ENCODE results near the gene RABGAP1L. TPM values are rescaled to one million over a fixed set of nuclear protein-coding genes. Genes with fewer than 3 reads are reported as not detected.

The RABGAP1L gene
- total and polyA plus RNA-seq, 10 of the 15 experiments (the other 5 are each of a cell fraction or from before 2014, with no cell fraction given): 5.8 to 194 (median 113) TPM

DNA sequence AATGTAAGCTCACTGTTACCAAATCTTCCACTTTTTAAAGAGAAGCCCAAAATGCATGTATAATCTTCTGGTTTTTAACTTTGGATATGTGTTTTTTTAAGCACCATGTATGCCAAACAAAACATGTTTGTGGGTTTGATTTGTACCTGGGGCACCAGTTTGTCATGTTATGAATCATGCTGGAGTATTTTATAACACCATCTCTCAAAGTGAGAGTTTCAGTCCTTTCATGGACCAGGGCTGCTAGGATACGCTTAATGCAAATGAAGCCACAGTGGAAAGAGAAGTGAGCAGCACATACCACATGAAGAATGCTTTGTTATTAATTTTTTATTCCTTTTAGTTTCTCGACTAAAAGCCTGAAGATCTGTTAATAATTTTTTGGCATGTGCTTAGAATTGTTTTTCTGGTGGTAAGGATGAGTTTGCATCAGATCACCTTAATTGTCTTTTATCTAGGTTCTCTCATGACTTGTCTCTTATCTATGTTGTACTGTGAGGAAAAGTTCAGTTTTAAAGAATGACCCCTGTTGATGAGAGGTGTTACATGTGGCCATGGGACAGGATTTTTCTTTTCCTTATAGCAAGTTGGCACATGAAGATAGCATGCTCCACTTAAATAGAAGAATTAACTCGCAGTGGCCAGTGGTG is 2.0 kb upstream of the RABGAP1L start (continued):
- TF ChIP-seq ZNF384 (IDR thresholded peaks at IDR 0.05; ENCODE audit: borderline replicate concordance, low read depth, low read length) (peak; percentile 6; the same call in 1 of the 2 replicates), JUNB (IDR thresholded peaks at IDR 0.05) (peak; percentile 99), IKZF2 (IDR thresholded peaks at IDR 0.05) (peak; percentile 85 to 89), IRF4 (IDR thresholded peaks at IDR 0.05; ENCODE audit: low read depth, low read length) (peak; percentile 99), BHLHE40 (IDR thresholded peaks at IDR 0.05; ENCODE audit: borderline replicate concordance in 1 of 2, low read depth in 2 of 2, low read length in 1 of 2) (peak; percentile 64 to 70; a peak in 2 of 4 replicates), WRNIP1 (IDR thresholded peaks at IDR 0.05; ENCODE audit: borderline replicate concordance, low read depth, low read length) (no peak), NBN (IDR thresholded peaks at IDR 0.05) (peak; percentile 61; the same call in 1 of the 2 replicates), MXI1 (IDR thresholded peaks at IDR 0.05; ENCODE audit: low read depth, low read length) (peak; percentile 12; the same call in 1 of the 2 replicates), RAD21 (IDR thresholded peaks at IDR 0.05; ENCODE audit: insufficient read depth, low read depth, low read length) (no peak), TBL1XR1 (IDR thresholded peaks at IDR 0.05; ENCODE audit: low read depth, low read length) (peak; percentile 85), ZSCAN29 (IDR thresholded peaks at IDR 0.05) (no peak), SIX5 (IDR thresholded peaks at IDR 0.05; ENCODE audit: low read depth, low read length, severe bottlenecking) (no peak), STAT1 (conservative IDR thresholded peaks at IDR 0.05) (no peak)
- TF ChIP-seq, protein P1, sequence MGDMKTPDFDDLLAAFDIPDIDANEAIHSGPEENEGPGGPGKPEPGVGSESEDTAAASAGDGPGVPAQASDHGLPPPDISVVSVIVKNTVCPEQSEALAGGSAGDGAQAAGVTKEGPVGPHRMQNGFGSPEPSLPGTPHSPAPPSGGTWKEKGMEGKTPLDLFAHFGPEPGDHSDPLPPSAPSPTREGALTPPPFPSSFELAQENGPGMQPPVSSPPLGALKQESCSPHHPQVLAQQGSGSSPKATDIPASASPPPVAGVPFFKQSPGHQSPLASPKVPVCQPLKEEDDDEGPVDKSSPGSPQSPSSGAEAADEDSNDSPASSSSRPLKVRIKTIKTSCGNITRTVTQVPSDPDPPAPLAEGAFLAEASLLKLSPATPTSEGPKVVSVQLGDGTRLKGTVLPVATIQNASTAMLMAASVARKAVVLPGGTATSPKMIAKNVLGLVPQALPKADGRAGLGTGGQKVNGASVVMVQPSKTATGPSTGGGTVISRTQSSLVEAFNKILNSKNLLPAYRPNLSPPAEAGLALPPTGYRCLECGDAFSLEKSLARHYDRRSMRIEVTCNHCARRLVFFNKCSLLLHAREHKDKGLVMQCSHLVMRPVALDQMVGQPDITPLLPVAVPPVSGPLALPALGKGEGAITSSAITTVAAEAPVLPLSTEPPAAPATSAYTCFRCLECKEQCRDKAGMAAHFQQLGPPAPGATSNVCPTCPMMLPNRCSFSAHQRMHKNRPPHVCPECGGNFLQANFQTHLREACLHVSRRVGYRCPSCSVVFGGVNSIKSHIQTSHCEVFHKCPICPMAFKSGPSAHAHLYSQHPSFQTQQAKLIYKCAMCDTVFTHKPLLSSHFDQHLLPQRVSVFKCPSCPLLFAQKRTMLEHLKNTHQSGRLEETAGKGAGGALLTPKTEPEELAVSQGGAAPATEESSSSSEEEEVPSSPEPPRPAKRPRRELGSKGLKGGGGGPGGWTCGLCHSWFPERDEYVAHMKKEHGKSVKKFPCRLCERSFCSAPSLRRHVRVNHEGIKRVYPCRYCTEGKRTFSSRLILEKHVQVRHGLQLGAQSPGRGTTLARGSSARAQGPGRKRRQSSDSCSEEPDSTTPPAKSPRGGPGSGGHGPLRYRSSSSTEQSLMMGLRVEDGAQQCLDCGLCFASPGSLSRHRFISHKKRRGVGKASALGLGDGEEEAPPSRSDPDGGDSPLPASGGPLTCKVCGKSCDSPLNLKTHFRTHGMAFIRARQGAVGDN (IDR thresholded peaks at IDR 0.05): no peak
- TF ChIP-seq, protein P2, sequence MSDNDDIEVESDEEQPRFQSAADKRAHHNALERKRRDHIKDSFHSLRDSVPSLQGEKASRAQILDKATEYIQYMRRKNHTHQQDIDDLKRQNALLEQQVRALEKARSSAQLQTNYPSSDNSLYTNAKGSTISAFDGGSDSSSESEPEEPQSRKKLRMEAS (IDR thresholded peaks at IDR 0.05; ENCODE audit: low read depth, low read length): no peak
- TF ChIP-seq, protein P3, sequence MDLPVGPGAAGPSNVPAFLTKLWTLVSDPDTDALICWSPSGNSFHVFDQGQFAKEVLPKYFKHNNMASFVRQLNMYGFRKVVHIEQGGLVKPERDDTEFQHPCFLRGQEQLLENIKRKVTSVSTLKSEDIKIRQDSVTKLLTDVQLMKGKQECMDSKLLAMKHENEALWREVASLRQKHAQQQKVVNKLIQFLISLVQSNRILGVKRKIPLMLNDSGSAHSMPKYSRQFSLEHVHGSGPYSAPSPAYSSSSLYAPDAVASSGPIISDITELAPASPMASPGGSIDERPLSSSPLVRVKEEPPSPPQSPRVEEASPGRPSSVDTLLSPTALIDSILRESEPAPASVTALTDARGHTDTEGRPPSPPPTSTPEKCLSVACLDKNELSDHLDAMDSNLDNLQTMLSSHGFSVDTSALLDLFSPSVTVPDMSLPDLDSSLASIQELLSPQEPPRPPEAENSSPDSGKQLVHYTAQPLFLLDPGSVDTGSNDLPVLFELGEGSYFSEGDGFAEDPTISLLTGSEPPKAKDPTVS (IDR thresholded peaks at IDR 0.05; ENCODE audit: low read depth, low read length): no peak
- TF ChIP-seq, protein P4, sequence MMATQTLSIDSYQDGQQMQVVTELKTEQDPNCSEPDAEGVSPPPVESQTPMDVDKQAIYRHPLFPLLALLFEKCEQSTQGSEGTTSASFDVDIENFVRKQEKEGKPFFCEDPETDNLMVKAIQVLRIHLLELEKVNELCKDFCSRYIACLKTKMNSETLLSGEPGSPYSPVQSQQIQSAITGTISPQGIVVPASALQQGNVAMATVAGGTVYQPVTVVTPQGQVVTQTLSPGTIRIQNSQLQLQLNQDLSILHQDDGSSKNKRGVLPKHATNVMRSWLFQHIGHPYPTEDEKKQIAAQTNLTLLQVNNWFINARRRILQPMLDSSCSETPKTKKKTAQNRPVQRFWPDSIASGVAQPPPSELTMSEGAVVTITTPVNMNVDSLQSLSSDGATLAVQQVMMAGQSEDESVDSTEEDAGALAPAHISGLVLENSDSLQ (IDR thresholded peaks at IDR 0.05): no peak
- TF ChIP-seq, protein P5, sequence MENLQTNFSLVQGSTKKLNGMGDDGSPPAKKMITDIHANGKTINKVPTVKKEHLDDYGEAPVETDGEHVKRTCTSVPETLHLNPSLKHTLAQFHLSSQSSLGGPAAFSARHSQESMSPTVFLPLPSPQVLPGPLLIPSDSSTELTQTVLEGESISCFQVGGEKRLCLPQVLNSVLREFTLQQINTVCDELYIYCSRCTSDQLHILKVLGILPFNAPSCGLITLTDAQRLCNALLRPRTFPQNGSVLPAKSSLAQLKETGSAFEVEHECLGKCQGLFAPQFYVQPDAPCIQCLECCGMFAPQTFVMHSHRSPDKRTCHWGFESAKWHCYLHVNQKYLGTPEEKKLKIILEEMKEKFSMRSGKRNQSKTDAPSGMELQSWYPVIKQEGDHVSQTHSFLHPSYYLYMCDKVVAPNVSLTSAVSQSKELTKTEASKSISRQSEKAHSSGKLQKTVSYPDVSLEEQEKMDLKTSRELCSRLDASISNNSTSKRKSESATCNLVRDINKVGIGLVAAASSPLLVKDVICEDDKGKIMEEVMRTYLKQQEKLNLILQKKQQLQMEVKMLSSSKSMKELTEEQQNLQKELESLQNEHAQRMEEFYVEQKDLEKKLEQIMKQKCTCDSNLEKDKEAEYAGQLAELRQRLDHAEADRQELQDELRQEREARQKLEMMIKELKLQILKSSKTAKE (IDR thresholded peaks at IDR 0.05; ENCODE audit: low read depth, poor library complexity, severe bottlenecking): peak; percentile 78
- TF ChIP-seq, protein P6, sequence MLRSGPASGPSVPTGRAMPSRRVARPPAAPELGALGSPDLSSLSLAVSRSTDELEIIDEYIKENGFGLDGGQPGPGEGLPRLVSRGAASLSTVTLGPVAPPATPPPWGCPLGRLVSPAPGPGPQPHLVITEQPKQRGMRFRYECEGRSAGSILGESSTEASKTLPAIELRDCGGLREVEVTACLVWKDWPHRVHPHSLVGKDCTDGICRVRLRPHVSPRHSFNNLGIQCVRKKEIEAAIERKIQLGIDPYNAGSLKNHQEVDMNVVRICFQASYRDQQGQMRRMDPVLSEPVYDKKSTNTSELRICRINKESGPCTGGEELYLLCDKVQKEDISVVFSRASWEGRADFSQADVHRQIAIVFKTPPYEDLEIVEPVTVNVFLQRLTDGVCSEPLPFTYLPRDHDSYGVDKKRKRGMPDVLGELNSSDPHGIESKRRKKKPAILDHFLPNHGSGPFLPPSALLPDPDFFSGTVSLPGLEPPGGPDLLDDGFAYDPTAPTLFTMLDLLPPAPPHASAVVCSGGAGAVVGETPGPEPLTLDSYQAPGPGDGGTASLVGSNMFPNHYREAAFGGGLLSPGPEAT (IDR thresholded peaks at IDR 0.05; ENCODE audit: low read depth): peak; percentile 72; the same call in 1 of the 2 replicates

All from GM12878 (cell line).